Body of pancreas (tissue), 4 donors: Measurements from ENCODE around the gene ASIC2. TPM values are rescaled to one million over a fixed set of nuclear protein-coding genes. Genes with fewer than 3 reads are reported as not detected.

Experiments
- ATAC-seq: fragments of 150-250 bp; one replicate; pipeline ENCODE4 v1.9.1; 2016
- DNase-seq, 4 donors: peaks; one replicate each; pipeline ENCODE4 v3.0.0-alpha.2; 2019
- H3K27ac ChIP-seq, 4 donors: fragments of 200-600 bp; sonication (generic); 1 replicate in 3 of 4; 2 replicates in 1 of 4; pipeline versions ENCODE4 v1.5.1 to v1.6.1; 2016 to 2019; ENCODE audit warnings: mild to moderate bottlenecking in 1 of 4, mixed read lengths in 1 of 4, moderate library complexity in 1 of 4
- H3K27me3 ChIP-seq, 2 donors: fragments of 200-600 bp; sonication (generic); one replicate each; pipeline ENCODE4 v1.6.0; 2016; ENCODE audit warnings: mild to moderate bottlenecking in 1 of 2
- H3K36me3 ChIP-seq, 2 donors: fragments of 200-600 bp; sonication (generic); replicated peaks in 1 of 2; 2 replicates each; pipeline ENCODE4 v1.5.1; 2016; ENCODE audit warnings: low read depth in 2 of 2; ENCODE audit not compliant: insufficient read depth in 1 of 2
- H3K4me1 ChIP-seq: fragments of 200-600 bp; sonication (generic); one replicate; pipeline ENCODE4 v1.6.0; 2016
- H3K4me3 ChIP-seq, 2 donors: fragments of 200-600 bp; sonication (generic); 1 replicate in 1 of 2; 2 replicates in 1 of 2; pipeline ENCODE4 v1.5.1; 2016 to 2019
- H3K9me3 ChIP-seq, 3 donors: fragments of 200-600 bp; sonication (generic); 1 replicate in 2 of 3; 2 replicates in 1 of 3; pipeline ENCODE4 v1.5.1; 2016
- CTCF ChIP-seq, 7 experiments: fragments of 450-650 bp in 4 of 7; fragments of 200-600 bp in 3 of 7; sonication (generic) in 3 of 7; IDR thresholded peaks; one replicate each; pipeline ENCODE4 v1.5.1; 2016 to 2019; ENCODE audit warnings: antibody characterized with exemption in 7 of 7
- POLR2A ChIP-seq, 3 donors: fragments of 450-650 bp; IDR thresholded peaks; one replicate each; pipeline ENCODE4 v1.6.1; 2016; ENCODE audit warnings: antibody characterized with exemption in 3 of 3, mild to moderate bottlenecking in 2 of 3
- WGBS, 2 donors: methylation state at CpG; one replicate each; pipeline ENCODE4 v1.1.5; 2017; 5-methylcytosine and 5-hydroxymethylcytosine counted together
- intact Hi-C: fragments of 100-400 bp; cut with DNase I; formaldehyde crosslinking; loops from one replicate; pipeline ENCODE4 v1.15.1; 2023
- total RNA-seq, 2 donors: library from RNA; depleted of rRNA; stranded (reverse); fragments of >200 nt; gene quantifications; one replicate each; pipeline ENCODE4 v1.1.0, GENCODE V29; 2016

The ASIC2 gene
- total RNA-seq = not detected

- H3K9me3 ChIP-seq = no peaks in the 10 kb centered on the region
- DNase-seq (peak in 1 of 4 donors; percentile 6), ATAC-seq (peak; percentile 27)
- no peak within 1 kb of the TSS for H3K27ac ChIP-seq
- H3K36me3 ChIP-seq = no peaks in the 10 kb centered on the region
- no peak within 1 kb of the TSS for H3K4me3 ChIP-seq
- intact Hi-C loops = loop anchor here (10.0 kb wide), 1 partner anchor 138 kb away; no protein-coding TSS in a partner anchor
- H3K4me1 ChIP-seq = peaks cover 19% of the 10 kb centered on the region
- TF ChIP-seq POLR2A (IDR thresholded peaks at IDR 0.05) (no peak), CTCF (IDR thresholded peaks at IDR 0.05) (peak in 1 of 7 experiments; percentile 4)
- 9 to 39% methylated on average over 11 to 59 of the region's 68 CpGs for WGBS, 2 donors
- H3K27me3 ChIP-seq = peaks cover 0 to 17% of the 10 kb centered on the region in 2 donors
Measured at GRCh38 chr17:33292981-33293867, at the start of gene ASIC2. Gene ASIC2 (minus strand): TSS chr17:33293295.

GRCh38 chr17:33342025-33342424 lies 48.9 kb upstream of the ASIC2 start:
- Histone ChIP-seq H3K36me3 (no peaks in the 10 kb centered on the region), H3K27ac (no peak overlapping the region), H3K27me3 (no peaks in the 10 kb centered on the region), H3K4me3 (no peak overlapping the region), H3K4me1 (no peaks in the 10 kb centered on the region), H3K9me3 (no peaks in the 10 kb centered on the region)
- DNase-seq = no peak
- ATAC-seq = no peak
- TF ChIP-seq CTCF (IDR thresholded peaks at IDR 0.05) (no peak), POLR2A (IDR thresholded peaks at IDR 0.05) (no peak)
- WGBS, 2 donors = 15 to 33% methylated on average over 3 of the region's 3 CpGs
- intact Hi-C loops = no loop called here

- H3K27me3 ChIP-seq = no peaks in the 10 kb centered on the region
- no peaks in the 10 kb centered on the region for H3K36me3 ChIP-seq
- intact Hi-C loops = no loop called here
- H3K9me3 ChIP-seq = no peaks in the 10 kb centered on the region
- ATAC-seq = no peak
- DNase-seq = no peak
- no peaks in the 10 kb centered on the region for H3K4me1 ChIP-seq
- H3K4me3 ChIP-seq = no peak overlapping the region
- whole genome bisulfite sequencing, 2 donors = 53 to 65% methylated on average over 4 of the region's 4 CpGs
- TF ChIP-seq CTCF (IDR thresholded peaks at IDR 0.05) = no peak
- no peak for TF ChIP-seq POLR2A (IDR thresholded peaks at IDR 0.05)
- H3K27ac ChIP-seq = no peak overlapping the region
Measured at GRCh38 chr17:33338242-33338641, 45.1 kb upstream of the ASIC2 start.

- intact Hi-C loops = no loop called here
- DNase-seq (no peak), ATAC-seq (no peak)
- WGBS, 2 donors = 27 to 42% methylated on average over 5 of the region's 5 CpGs
- no peaks in the 10 kb centered on the region for H3K9me3 ChIP-seq
- TF ChIP-seq CTCF (IDR thresholded peaks at IDR 0.05) = no peak
- no peak for TF ChIP-seq POLR2A (IDR thresholded peaks at IDR 0.05)
- H3K36me3 ChIP-seq = no peaks in the 10 kb centered on the region
- no peak overlapping the region for H3K27ac ChIP-seq
- H3K4me1 ChIP-seq = no peaks in the 10 kb centered on the region
- no peaks in the 10 kb centered on the region for H3K27me3 ChIP-seq
- no peak overlapping the region for H3K4me3 ChIP-seq
Measured at GRCh38 chr17:33335491-33336173, 42.5 kb upstream of the ASIC2 start.
